Middle frontal gyrus (tissue), 1 donor: ENCODE data around the gene DENND4A.
"Not testable (repeated sequence)": the region's sequence is repeated elsewhere in the genome, so short reads cannot be mapped to it uniquely, and the experiment has no call there.

Source experiments
- DNase-seq: peaks from one replicate; pipeline ENCODE4 v3.0.0-alpha.2; 2015; ENCODE audit warnings: low spot score; ENCODE audit errors: extremely low spot score

DENND4A gene

GRCh38 chr15:65789759-65790425, 2.2 kb downstream of the DENND4A start:
- no peak for DNase-seq

GRCh38 chr15:65789105-65789504, 3.0 kb downstream of the DENND4A start:
- DNase-seq, result no peak

- no peak for DNase-seq
These were observed 4.8 kb downstream of the DENND4A start for GRCh38 chr15:65787260-65787659.

GRCh38 chr15:65785151-65785550, 6.9 kb downstream of the DENND4A start:
- DNase-seq, result no peak

- DNase-seq, result no peak
These were observed 8.2 kb downstream of the DENND4A start for GRCh38 chr15:65783872-65784271.

GRCh38 chr15:65782096-65782495, 10.0 kb downstream of the DENND4A start:
- DNase-seq, result no peak

GRCh38 chr15:65778701-65779100, 13.4 kb downstream of the DENND4A start:
- not testable (repeated sequence) for DNase-seq

- DNase-seq, result no peak
These were observed 13.8 kb downstream of the DENND4A start for GRCh38 chr15:65778269-65778668.

- no peak for DNase-seq
These were observed 14.2 kb downstream of the DENND4A start for GRCh38 chr15:65777843-65778242.

GRCh38 chr15:65777053-65777452, 15.0 kb downstream of the DENND4A start:
- no peak for DNase-seq

GRCh38 chr15:65773386-65774111, 18.5 kb downstream of the DENND4A start:
- no peak for DNase-seq

- DNase-seq, result no peak
These were observed 19.2 kb downstream of the DENND4A start for GRCh38 chr15:65772930-65773329.

GRCh38 chr15:65771870-65772269, 20.2 kb downstream of the DENND4A start:
- no peak for DNase-seq

- DNase-seq, result no peak
These were observed 22.6 kb downstream of the DENND4A start for GRCh38 chr15:65769482-65769881.

GRCh38 chr15:65767895-65768294, 24.2 kb downstream of the DENND4A start:
- no peak for DNase-seq

- DNase-seq, result no peak
These were observed 24.9 kb downstream of the DENND4A start for GRCh38 chr15:65767264-65767595.

GRCh38 chr15:65766422-65767263, 25.4 kb downstream of the DENND4A start:
- DNase-seq, result no peak

GRCh38 chr15:65765106-65765505, 27.0 kb downstream of the DENND4A start:
- DNase-seq, result no peak

- no peak for DNase-seq
These were observed 28.9 kb downstream of the DENND4A start for GRCh38 chr15:65762914-65763787.

GRCh38 chr15:65762399-65762798, 29.7 kb downstream of the DENND4A start:
- DNase-seq, result no peak

GRCh38 chr15:65761210-65761926, 30.7 kb downstream of the DENND4A start:
- no peak for DNase-seq
